Endodermal cell (in vitro differentiated cells): Measurements from ENCODE around the gene WDR38. TPM values are rescaled to one million over a fixed set of nuclear protein-coding genes. Genes with fewer than 3 reads are reported as not detected.

Experiments used
- DNase-seq: peaks from one replicate; pipeline ENCODE4 v3.0.0-alpha.2; 2017
- H3K27ac ChIP-seq: 2 replicates; pipeline ENCODE4 v1.5.1; 2013; ENCODE audit warnings: mild to moderate bottlenecking, low read depth, low read length, moderate library complexity
- H3K27me3 ChIP-seq: 2 replicates; pipeline ENCODE4 v1.6.1; 2013; ENCODE audit warnings: mild to moderate bottlenecking, low read length, moderate library complexity; ENCODE audit not compliant: insufficient read depth, control insufficient read depth, poor library complexity, severe bottlenecking
- H3K36me3 ChIP-seq: 2 replicates; pipeline ENCODE4 v1.7.0; 2013; ENCODE audit warnings: mild to moderate bottlenecking, low read length, moderate library complexity; ENCODE audit not compliant: control insufficient read depth, insufficient read depth
- H3K4me1 ChIP-seq: one replicate; pipeline ENCODE4 v1.7.0; 2013; ENCODE audit warnings: low read length; ENCODE audit not compliant: control insufficient read depth, insufficient read depth
- H3K4me3 ChIP-seq: 2 replicates; pipeline ENCODE4 v1.5.1; 2013; ENCODE audit warnings: mild to moderate bottlenecking, low read length, moderate library complexity
- H3K9ac ChIP-seq: 2 replicates; pipeline ENCODE4 v1.6.1; 2013; ENCODE audit warnings: mild to moderate bottlenecking, low read length, moderate library complexity; ENCODE audit not compliant: poor library complexity, severe bottlenecking; ENCODE audit errors: extremely low read depth
- H3K9me3 ChIP-seq: 2 replicates; pipeline ENCODE4 v1.6.1; 2013; ENCODE audit warnings: mild to moderate bottlenecking, low read length, moderate library complexity; ENCODE audit not compliant: control insufficient read depth
- H3K27ac Mint-ChIP-seq: 2 replicates; pipeline ENCODE4 v1.8.0; 2020; ENCODE audit warnings: mixed read lengths
- H3K27me3 Mint-ChIP-seq: 2 replicates; pipeline ENCODE4 v1.8.0; 2021; ENCODE audit warnings: mild to moderate bottlenecking, mixed read lengths; ENCODE audit not compliant: insufficient read depth
- H3K36me3 Mint-ChIP-seq: 2 replicates; pipeline ENCODE4 v1.8.0; 2020; ENCODE audit warnings: low read depth, mixed read lengths
- H3K4me1 Mint-ChIP-seq: 2 replicates; pipeline ENCODE4 v1.8.0; 2020; ENCODE audit warnings: mixed read lengths
- H3K4me3 Mint-ChIP-seq: 2 replicates; pipeline ENCODE4 v1.8.0; 2020; ENCODE audit warnings: mild to moderate bottlenecking, moderate library complexity, mixed read lengths
- H3K9me3 Mint-ChIP-seq: 2 replicates; pipeline ENCODE4 v1.8.0; 2020; ENCODE audit warnings: mild to moderate bottlenecking, mixed read lengths
- WGBS, 2 experiments: methylation state at CpG; one replicate each; pipeline versions ENCODE4 v1.1.5 to v1.1.7; 2013; ENCODE audit warnings: missing lambda C conversion rate in 2 of 2, mixed read lengths in 1 of 2; ENCODE audit not compliant: insufficient coverage in 1 of 2, insufficient read length in 1 of 2; 5-methylcytosine and 5-hydroxymethylcytosine counted together
- total RNA-seq, 2 donors: library from RNA; stranded (reverse); fragmentation: NEBNext Ultra II Directional in 1 of 2; extraction: Animal tissue kit (Norgen Biotek cat#: 25700) in 1 of 2; gene quantifications; 2 replicates in 1 of 2; 3 replicates in 1 of 2; pipeline ENCODE4 v1.2.1, GENCODE V29; 2021
- TF ChIP-seq, protein P1 (sequence below): fragments of 200-600 bp; sonication (generic); conservative IDR thresholded peaks from 2 replicates; pipeline ENCODE4 v1.5.0; 2021; ENCODE audit warnings: antibody characterized with exemption, mild to moderate bottlenecking

Gene WDR38
- total RNA-seq, 2 donors from 2014 or later = not detected

DNA sequence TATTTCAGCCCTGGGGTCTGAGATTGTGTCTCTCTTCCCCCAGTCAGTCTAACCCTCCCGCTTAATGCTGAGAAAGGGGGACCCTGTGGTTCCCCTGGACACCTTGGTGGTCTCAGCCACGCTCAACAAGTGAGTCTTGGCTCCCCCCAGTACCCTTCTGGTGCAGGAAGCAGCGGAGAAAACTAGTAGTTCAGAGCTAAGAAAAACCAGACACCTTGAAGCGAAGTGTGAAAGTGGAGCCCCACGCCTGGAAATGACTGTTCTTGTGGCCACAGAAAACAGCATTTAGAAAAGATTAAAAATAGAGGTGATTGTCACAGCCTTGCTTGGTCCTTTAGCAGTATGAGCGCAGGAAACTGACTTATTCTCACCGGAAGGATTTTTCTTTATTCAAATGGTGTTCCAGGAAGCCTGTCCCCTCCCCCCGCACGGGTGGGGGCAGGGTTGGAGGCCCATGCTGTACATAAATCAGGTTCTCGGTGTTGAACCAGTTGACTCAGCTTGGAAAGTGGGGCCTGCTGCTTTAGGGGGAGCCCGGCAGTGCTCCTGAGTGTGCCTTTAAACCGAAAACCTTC lies 16.8 kb downstream of the WDR38 start:
- no peaks in the 10 kb centered on the region for H3K27me3 ChIP-seq
- Mint-ChIP-seq H3K4me3 (peak overlapping the region; percentile 92), H3K9me3 (no peaks in the 10 kb centered on the region), H3K36me3 (peaks cover 32% of the 10 kb centered on the region), H3K27ac (peak overlapping the region; percentile 90), H3K4me1 (peaks cover 35% of the 10 kb centered on the region), H3K27me3 (no peaks in the 10 kb centered on the region)
- peak overlapping the region; percentile 96 for H3K9ac ChIP-seq
- peaks cover 38% of the 10 kb centered on the region for H3K36me3 ChIP-seq
- H3K9me3 ChIP-seq = no peaks in the 10 kb centered on the region
- H3K4me3 ChIP-seq = peak overlapping the region; percentile 86
- no peak overlapping the region for H3K27ac ChIP-seq
- no peak for DNase-seq
- TF ChIP-seq, protein P1, sequence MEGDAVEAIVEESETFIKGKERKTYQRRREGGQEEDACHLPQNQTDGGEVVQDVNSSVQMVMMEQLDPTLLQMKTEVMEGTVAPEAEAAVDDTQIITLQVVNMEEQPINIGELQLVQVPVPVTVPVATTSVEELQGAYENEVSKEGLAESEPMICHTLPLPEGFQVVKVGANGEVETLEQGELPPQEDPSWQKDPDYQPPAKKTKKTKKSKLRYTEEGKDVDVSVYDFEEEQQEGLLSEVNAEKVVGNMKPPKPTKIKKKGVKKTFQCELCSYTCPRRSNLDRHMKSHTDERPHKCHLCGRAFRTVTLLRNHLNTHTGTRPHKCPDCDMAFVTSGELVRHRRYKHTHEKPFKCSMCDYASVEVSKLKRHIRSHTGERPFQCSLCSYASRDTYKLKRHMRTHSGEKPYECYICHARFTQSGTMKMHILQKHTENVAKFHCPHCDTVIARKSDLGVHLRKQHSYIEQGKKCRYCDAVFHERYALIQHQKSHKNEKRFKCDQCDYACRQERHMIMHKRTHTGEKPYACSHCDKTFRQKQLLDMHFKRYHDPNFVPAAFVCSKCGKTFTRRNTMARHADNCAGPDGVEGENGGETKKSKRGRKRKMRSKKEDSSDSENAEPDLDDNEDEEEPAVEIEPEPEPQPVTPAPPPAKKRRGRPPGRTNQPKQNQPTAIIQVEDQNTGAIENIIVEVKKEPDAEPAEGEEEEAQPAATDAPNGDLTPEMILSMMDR = no peak
- peaks cover 8% of the 10 kb centered on the region for H3K4me1 ChIP-seq
- WGBS, 2 experiments = 20 to 22% methylated on average over 10 to 12 of the region's 12 CpGs

DNA sequence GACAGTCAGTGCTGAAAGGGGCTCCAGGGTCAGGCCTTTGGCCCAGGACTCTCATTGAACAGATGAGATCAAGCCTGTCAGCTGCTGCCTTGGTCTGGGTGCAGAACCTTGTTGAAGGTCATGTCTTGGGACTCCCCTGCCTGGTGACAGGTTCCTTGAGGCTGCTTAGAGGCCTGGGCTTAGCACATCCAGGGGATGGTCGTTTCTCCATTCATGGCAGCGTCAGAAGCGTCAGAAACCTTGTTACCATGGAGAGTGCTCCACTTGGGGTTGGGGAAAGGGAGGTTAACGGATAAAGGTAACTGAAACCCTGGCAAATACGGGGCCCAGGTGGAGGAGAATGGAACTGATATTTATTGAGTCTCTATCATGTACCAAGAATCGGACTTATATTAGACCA lies 17.5 kb downstream of the WDR38 start:
- Mint-ChIP-seq H3K9me3 (no peaks in the 10 kb centered on the region), H3K27ac (peak overlapping the region; percentile 90), H3K27me3 (no peaks in the 10 kb centered on the region), H3K4me3 (peak overlapping the region; percentile 92), H3K4me1 (peaks cover 35% of the 10 kb centered on the region), H3K36me3 (peaks cover 36% of the 10 kb centered on the region)
- peaks cover 8% of the 10 kb centered on the region for H3K4me1 ChIP-seq
- peak overlapping the region; percentile 96 for H3K9ac ChIP-seq
- 82 to 89% methylated on average over 6 of the region's 6 CpGs for WGBS, 2 experiments
- DNase-seq = no peak
- no peak overlapping the region for H3K27ac ChIP-seq
- H3K4me3 ChIP-seq = peak overlapping the region; percentile 86
- H3K36me3 ChIP-seq = peaks cover 44% of the 10 kb centered on the region
- H3K27me3 ChIP-seq = no peaks in the 10 kb centered on the region
- TF ChIP-seq, protein P1 = no peak
- H3K9me3 ChIP-seq = no peaks in the 10 kb centered on the region

DNA sequence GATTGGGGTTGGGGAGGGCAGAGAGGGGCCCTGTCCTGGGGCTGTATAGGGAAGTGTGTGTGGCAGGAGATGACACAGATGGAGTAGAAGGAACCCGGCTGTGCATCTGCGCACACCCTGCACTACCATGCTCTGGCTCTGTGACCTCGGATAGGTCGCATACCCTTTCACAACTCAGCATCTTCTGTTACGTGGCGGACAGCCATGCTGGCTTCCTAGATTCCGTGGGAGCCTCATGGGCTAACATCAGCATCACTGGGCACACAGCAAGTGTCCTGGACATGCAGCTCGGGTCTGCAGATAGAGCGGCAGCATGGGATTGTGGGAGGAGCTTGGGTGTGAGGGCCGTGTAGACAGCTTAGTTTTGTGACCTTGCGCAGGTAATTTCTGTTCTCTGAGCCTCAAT lies 17.9 kb downstream of the WDR38 start:
- Mint-ChIP-seq H3K4me3 (peak overlapping the region; percentile 92), H3K27ac (no peak overlapping the region), H3K9me3 (no peaks in the 10 kb centered on the region), H3K4me1 (peaks cover 35% of the 10 kb centered on the region), H3K27me3 (no peaks in the 10 kb centered on the region), H3K36me3 (peaks cover 40% of the 10 kb centered on the region)
- Histone ChIP-seq H3K9me3 (no peaks in the 10 kb centered on the region), H3K9ac (no peak overlapping the region), H3K27me3 (no peaks in the 10 kb centered on the region), H3K36me3 (peaks cover 47% of the 10 kb centered on the region), H3K27ac (no peak overlapping the region), H3K4me3 (peak overlapping the region; percentile 86), H3K4me1 (peaks cover 8% of the 10 kb centered on the region)
- TF ChIP-seq, protein P1 = no peak
- WGBS, 2 experiments = 91 to 93% methylated on average over 8 to 11 of the region's 11 CpGs
- no peak for DNase-seq
